ENCODE data around the gene MYADML2. TPM values are rescaled to one million over a fixed set of nuclear protein-coding genes. Genes with fewer than 3 reads are reported as not detected.

MYADML2 gene
- total and polyA plus RNA-seq, 2 experiments from 2014 or later = 0.70 to 1.7 TPM

- peaks cover 25% of the 10 kb centered on the region for H3K36me3 Mint-ChIP-seq (ENCODE audit: low read depth)
- Histone ChIP-seq H3K4me1 (ENCODE audit: insufficient read depth) (peaks cover 6% of the 10 kb centered on the region), H3K4me2 (peak overlapping the region; percentile 87), H3F3A (replicated peaks; ENCODE audit: low read depth) (peaks cover 22% of the 10 kb centered on the region), H3K4me3 (peak overlapping the region; percentile 93), H3K27ac (ENCODE audit: low read depth) (no peak overlapping the region), H4K20me1 (replicated peaks; ENCODE audit: insufficient read depth) (peaks cover 9% of the 10 kb centered on the region), H3K9me2 (ENCODE audit: insufficient read depth) (no peaks in the 10 kb centered on the region), H3K79me2 (replicated peaks; ENCODE audit: insufficient read depth) (peaks cover 7% of the 10 kb centered on the region), H2AFZ (no peak overlapping the region), H3K36me3 (ENCODE audit: insufficient read depth) (peaks cover 6% of the 10 kb centered on the region; the same call in 1 of the 2 replicates), H3K27me3 (ENCODE audit: insufficient read depth) (no peaks in the 10 kb centered on the region)
- no peak overlapping the region for H3K27ac Mint-ChIP-seq
- H3K4me3 Mint-ChIP-seq = peak overlapping the region; percentile 87
- no peak for TF ChIP-seq POLR2AphosphoS5 (IDR thresholded peaks at IDR 0.05; ENCODE audit: low read depth)
- TF ChIP-seq CREB1 (CRISPR knock-in tag; IDR thresholded peaks at IDR 0.05; ENCODE audit: low read depth) = no peak
- TF ChIP-seq ZNF331 (CRISPR knock-in tag; IDR thresholded peaks at IDR 0.05; ENCODE audit: low read depth) = no peak
- no peak for TF ChIP-seq ZNF114 (CRISPR knock-in tag; IDR thresholded peaks at IDR 0.05)
- ATAC-seq = peak; percentile 2; the same call in 2 of the 3 replicates
- peaks cover 3% of the 10 kb centered on the region; the same call in 1 of the 3 replicates for H3K4me1 Mint-ChIP-seq
- H3K27me3 Mint-ChIP-seq (ENCODE audit: insufficient read depth, low read depth, poor library complexity) = peaks cover 11% of the 10 kb centered on the region
- H3K9me3 Mint-ChIP-seq = no peaks in the 10 kb centered on the region
- peak; percentile 40 for DNase-seq (ENCODE audit: low spot score)
These were observed 36.8 kb downstream of the MYADML2 start for GRCh38 chr17:81909966-81910839.

- ATAC-seq = no peak
- peaks cover 3% of the 10 kb centered on the region; the same call in 1 of the 3 replicates for H3K4me1 Mint-ChIP-seq
- no peak overlapping the region for H3K4me3 ChIP-seq
- TF ChIP-seq CTCF (conservative IDR thresholded peaks at IDR 0.05; ENCODE audit: low read depth in 2 of 2) = no peak
- TF ChIP-seq EZH2phosphoT487 (IDR thresholded peaks at IDR 0.05; ENCODE audit: unreplicated experiment) = no peak
- no peak for TF ChIP-seq ZNF114 (CRISPR knock-in tag; IDR thresholded peaks at IDR 0.05)
- no peak for TF ChIP-seq JUNB (IDR thresholded peaks at IDR 0.05; ENCODE audit: unreplicated experiment)
- no peak for TF ChIP-seq NANOG (IDR thresholded peaks at IDR 0.05; ENCODE audit: borderline replicate concordance)
- TF ChIP-seq STAT1 (IDR thresholded peaks at IDR 0.05; ENCODE audit: unreplicated experiment) = no peak
- DNase-seq (ENCODE audit: low spot score) = no peak
- H3K9me3 Mint-ChIP-seq = no peaks in the 10 kb centered on the region
- peaks cover 6% of the 10 kb centered on the region; the same call in 1 of the 2 replicates for H3K36me3 ChIP-seq (ENCODE audit: insufficient read depth)
- H3K27ac ChIP-seq (ENCODE audit: low read depth) = no peak overlapping the region
- H3K4me3 Mint-ChIP-seq = no peak overlapping the region
- H3K4me2 ChIP-seq = no peak overlapping the region
- peaks cover 9% of the 10 kb centered on the region for H4K20me1 ChIP-seq (replicated peaks; ENCODE audit: insufficient read depth)
- peaks cover 6% of the 10 kb centered on the region for H3K4me1 ChIP-seq (ENCODE audit: insufficient read depth)
- H3K9me2 ChIP-seq (ENCODE audit: insufficient read depth) = no peaks in the 10 kb centered on the region
- peaks cover 9% of the 10 kb centered on the region for H3K27me3 Mint-ChIP-seq (ENCODE audit: insufficient read depth, low read depth, poor library complexity)
- H3K79me2 ChIP-seq (replicated peaks; ENCODE audit: insufficient read depth) = peaks cover 7% of the 10 kb centered on the region
- H3K27me3 ChIP-seq (ENCODE audit: insufficient read depth) = no peaks in the 10 kb centered on the region
- H3K27ac Mint-ChIP-seq = no peak overlapping the region
- no peak overlapping the region for H2AFZ ChIP-seq
- peaks cover 18% of the 10 kb centered on the region for H3K36me3 Mint-ChIP-seq (ENCODE audit: low read depth)
- H3F3A ChIP-seq (replicated peaks; ENCODE audit: low read depth) = peaks cover 22% of the 10 kb centered on the region
These were observed 37.8 kb downstream of the MYADML2 start for GRCh38 chr17:81909231-81909630.

Measured in GM23338 (cell line).